GM18858 (cell line): ENCODE measurements around the gene ARHGEF4.

Source experiments
- ATAC-seq: cut with Tn5 transposase; IDR thresholded peaks from one replicate; pipeline ENCODE4 v1.9.1; 2021; ENCODE audit not compliant: unreplicated experiment

The ARHGEF4 gene

DNA sequence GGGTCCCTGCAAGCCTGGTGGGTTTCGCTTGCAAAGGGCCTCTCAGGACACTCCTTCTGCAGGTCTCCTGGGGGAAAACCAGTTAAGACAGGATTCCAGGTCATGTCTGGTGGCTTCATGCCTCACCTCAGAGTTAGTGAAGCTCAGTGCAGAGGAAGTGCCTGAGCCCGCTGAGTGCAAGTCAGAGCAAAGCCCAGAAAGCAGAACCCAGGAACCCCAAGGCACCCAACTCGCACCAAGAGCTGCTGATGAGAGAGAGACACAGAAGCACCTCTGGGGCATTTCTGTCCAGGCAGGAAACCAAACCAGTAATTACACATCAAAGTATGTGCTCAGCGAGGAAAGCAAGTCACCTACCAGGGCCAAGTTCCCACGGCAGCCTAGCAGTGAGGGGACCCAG, 78.4 kb downstream of the ARHGEF4 start:
- no peak for ATAC-seq

DNA sequence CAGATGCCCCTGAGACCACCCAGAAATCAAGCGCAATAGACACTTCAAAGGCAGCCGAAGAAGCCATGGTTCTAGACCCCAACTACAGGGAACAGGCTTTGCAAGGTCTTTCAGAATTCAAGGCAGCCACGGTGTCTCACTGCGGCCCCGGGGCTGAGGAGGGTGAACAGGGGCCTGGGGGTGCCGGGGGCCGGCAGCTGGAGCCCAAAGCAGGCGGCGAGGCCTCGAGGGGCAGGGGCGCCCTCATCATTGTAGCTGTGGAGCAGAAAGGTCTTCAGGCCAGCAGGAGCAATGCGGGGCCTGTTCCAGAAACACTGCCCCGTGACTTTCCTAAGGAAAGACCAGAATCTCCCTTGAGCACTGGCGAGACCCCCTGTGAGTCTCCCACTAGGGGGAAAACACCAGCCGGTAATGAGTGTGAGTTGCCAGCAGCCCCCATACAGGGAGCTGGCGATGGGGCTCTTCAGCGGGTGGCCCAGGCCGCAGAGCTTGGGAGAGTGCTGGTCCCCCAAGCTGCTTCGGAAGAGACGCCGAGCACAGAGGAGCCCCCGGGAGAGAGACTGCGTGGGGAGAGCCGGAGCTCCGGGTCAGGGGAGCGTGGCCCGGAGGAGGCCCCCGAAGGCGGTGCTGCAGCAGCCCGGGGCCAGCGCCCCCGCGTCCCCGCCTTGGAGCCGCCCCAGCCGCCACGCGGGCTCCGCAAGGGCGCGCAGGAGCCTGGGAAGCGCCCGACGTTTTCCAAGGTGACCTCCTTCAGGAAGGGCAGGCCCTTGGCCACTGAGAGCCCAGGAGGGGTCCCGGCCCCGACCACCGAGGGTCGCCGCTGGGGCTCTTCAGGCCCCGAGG, 79.1 kb downstream of the ARHGEF4 start:
- no peak for ATAC-seq

DNA sequence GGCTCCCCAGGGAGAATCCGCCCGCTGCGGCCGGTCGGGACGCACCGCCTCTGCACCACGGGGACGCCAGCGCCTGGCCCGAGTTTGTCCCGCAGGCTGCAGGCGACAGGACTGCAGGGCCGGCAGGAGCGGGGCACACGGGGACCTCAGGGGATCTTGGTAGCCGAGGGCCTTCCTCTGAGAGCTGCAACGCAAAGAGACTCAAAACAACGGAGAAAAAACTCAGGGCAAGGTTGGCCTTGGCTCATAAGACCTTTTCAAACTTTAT, 79.7 kb downstream of the ARHGEF4 start:
- no peak for ATAC-seq

DNA sequence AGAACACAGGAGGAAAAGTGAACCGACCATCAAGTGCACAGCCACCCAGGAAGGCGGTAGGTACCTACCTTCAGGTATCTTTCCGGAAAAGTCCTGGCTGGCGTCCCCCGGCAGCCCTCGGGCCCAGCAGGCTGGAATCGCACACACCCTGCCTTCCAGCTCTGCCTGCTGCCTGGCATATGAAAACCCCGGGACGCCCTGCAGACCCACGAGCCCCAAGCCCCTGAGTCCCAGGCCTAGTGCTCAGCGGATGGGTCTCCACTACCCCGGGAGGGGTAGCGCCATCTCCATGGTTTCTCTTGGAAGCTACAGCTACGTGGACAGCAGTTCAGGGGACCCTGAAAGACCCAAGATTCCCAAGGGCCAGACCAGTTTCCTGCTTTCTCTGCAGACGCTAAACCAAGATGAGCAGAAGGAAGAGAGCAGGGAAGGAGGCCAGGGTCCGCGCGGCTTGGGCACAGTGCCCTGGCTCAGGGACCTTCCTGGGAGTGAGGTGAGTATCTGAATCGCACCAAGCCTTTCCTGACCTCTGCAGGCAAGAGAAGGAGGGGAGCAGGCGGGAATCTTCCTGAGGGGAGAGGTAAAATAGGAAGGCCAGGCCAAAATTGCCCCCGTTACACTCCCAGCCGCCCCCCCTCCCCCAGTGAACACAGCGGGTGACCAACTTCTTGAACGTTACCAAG, 80.4 kb downstream of the ARHGEF4 start:
- ATAC-seq = no peak

DNA sequence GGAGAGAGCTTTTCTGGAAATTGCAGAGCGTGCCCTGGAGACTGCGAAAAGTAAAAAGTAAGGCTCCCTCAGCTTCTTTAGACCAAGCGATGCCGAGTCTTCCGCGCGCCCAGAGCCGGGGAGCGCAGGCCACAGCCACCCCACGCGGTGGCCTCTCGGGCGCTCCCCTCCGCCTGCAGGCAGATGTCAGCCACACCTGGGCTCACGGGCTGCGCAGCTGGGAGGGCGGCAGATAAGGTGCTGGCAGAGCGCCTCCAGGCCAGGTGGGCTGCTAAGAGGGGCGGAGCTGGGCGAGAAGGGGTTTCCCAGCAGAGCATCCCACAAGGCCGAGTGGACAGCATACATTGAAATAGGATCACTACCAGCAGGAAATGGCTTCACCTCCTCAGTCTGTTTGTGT, 81.7 kb downstream of the ARHGEF4 start:
- no peak for ATAC-seq

DNA sequence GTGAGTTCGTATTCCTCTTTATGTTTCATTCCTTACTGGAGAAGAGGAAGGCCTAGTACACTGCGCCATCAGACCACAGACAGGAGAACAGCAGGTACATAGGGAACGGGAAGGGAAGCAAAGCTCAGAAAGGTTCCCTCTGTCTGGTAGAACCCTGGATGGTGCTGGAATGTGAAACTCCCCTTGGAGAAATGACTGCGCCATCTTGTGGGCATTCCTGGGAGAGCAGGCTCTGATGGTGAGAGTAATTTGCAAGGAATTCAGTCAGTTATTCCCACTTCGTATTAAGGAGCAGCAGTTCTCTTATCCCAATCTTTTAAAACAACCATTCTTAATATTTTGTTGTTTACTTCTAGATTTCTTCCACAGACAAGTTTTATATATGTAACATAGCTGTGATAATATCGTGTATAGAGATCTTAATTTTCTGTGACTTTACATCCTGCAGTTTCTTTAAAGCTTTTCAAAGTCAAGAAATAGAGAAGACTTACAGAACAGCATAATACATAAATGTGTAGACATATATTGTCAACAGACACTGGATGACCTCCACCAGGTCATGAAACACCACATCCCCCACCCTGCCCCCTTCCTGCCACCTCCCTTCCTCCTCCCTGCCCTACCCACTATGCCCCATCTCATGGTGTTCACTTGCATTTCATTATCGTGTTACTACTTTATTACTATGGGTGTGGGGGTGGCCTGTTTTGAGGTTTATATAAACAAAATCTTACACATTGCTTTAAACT, 83.9 kb downstream of the ARHGEF4 start:
- ATAC-seq = no peak

DNA sequence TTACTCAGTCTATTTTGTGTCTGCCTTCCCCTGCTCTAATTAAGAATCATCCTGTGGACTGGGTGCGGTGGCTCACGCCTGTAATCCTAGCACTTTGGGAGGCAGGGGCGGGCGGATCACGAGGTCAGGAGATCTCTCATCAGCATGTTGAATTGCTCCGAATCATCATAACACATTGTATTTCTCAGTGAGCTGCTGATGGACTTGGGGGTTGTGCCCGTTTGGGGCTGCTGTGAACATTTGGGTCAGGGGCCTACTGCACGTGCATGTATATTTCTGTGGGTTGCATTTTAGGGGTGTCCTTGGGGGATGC, 84.4 kb downstream of the ARHGEF4 start:
- no peak for ATAC-seq

DNA sequence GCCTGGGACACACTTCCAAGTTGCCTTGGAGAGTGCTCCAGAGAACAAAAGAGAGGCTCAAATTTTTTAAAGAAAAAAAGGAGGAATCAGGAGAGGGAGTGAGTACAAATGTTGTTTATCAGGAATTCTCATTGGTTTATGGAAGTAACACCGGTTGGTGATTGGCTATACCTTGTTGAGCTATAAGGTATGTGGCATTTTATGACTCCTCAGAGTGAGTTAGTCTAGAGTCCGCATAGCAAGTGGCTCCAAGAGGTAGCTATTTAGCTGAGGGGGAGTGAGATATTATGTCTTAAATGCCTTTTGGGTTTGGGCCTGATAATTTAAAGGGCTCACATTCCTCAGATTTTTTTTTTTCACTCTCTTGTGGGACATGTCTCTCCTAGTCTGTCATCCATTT, 85.7 kb downstream of the ARHGEF4 start:
- no peak for ATAC-seq

DNA sequence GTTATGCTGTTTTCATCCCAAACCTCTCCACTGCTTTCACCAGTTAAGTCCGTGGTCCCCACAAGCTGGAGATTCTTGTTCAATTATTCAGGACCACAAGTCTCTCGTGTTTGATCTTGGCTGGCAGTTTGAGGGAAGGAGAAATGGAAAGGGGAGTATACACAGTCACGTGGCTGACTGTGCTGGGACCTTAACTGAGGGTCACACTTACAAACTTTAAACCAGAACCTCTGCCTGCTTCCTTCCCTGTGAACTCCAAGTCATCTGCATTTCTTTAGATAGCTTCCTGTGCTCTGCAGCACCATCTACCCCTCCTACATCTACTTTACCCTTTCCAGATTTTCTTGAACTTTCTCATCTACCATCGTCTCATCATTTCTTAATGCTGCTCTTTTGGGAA, 91.7 kb downstream of the ARHGEF4 start:
- no peak for ATAC-seq

DNA sequence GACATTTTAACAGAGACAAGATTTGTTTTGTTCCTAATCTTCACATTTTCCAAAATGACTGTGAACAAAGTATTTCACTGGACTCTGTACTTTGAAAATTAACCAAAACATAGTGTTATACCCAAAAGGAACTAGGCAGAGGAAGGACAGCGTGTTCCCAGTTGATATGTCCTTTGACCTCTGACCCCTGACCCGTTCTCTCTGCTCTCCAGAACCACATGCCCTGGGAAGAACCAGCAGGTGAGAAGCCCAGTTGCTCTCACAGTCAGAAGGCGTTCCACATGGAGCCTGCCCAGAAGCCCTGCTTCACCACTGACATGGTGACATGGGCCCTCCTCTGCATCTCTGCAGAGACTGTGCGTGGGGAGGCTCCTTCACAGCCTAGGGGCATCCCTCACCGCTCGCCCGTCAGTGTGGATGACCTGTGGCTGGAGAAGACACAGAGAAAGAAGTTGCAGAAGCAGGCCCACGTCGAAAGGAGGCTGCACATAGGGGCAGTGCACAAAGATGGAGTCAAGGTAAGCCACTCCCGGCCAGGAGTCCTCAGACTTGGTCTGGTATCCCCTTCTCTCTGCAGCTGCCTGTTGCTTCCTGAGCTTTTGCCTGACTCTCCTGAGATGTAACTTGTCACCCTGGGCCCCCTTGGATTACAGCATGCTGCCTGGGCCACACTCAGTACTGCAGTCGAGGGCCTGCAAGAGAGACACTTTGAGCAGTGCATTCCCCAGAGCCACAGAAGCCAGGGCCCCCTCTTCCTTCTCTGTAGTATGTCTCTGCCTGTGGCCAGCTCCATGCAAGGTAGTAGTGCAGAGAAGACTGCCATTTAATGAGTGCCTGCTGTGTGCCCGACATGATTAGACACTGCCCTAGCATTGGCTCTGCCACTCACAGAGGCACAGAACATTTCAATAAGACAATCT, 94.3 kb downstream of the ARHGEF4 start:
- no peak for ATAC-seq

DNA sequence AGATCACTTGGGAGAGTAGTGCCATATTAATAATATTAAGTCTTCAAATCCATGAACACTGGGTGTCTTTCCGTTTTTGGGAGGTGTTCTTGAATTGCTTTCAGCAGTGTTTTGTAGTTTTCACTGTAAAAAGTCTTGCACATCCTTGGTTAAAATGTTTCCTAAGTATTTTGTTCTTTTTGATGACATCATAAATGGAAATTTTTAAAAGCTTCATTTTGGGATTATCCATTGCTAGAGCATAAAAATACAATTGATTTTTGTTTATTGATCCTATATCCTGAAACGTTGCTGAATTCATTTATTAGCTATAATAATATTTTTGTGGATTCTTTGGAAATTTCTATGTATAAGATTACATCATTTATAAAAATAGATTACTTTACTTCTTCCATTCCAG, 96.8 kb downstream of the ARHGEF4 start:
- no peak for ATAC-seq

DNA sequence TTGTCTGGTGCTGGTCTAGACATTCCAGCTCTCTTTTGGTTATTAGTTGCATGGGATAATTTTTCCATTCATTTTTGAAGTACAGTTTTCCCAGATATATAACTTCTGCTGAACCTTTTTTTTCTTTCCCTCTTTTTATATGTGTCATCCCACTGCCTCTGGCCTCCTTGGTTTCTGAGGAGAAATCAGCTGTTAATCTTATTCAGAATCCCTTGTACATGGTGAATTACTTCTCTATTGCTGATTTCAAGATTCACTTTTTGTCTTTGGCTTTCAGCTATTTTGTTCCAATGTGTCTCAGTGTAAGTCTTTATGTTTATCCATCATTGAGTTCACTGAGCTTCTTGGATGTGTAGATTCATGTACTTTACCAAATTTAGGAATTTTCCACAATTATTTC, 99.7 kb downstream of the ARHGEF4 start:
- ATAC-seq = no peak

DNA sequence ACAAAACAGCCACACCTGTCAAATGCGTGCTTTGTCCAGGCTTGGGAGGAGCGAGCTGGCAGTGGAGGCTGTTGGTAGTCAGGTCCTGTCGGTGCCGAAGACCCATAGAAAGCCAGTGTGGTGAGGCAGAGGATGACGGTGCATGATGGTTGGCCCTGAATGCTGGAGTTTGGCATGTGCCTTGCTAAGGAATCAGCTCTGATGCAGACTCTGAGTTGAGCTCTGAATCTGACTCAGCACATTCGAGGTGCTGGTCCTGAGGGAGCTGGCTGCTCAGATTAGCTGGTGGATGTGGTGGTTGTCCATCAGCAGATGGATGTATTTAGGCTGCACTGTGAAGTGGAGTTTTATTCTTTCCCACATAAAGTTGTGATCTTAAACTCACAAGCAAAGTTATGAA, 111.3 kb downstream of the ARHGEF4 start:
- ATAC-seq = no peak

DNA sequence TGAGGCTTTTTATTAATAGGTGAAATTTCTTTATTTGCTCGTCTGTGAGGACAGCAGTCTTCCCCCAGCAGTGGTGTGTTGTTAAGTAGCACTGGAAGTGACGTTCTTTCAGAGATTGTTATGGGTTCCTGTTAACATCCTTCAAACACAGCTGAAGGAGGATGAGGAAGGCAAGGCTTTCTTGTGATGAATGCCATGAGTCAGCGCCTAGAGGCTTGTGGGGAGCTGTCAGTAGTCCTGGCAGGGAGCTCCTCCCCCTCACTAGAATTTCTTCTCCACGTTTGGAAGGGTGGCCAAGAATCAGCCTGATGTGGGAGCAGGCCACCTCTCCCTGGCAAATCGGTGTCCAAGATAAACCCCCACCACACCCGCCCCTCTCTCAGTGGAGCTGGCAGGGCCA, 113.2 kb downstream of the ARHGEF4 start:
- no peak for ATAC-seq

DNA sequence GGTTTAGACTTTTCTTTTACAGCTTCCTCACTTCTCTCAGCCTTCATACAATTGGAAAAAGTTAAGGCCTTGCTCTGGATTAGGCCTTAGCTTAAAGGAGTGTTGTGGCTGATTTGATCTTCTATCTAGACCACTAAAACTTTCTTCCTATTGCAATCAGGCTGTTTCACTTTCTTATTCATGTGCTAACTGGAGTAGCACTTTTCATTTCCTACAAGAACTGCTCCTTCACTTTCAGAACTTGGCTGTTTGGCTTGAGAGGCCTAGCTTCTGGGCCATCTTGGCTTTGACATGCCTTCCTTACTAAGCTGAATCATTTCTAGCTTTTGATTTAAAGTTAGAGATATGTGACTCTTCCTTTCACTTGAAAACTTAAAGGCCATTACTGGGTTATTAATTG, 114.3 kb downstream of the ARHGEF4 start:
- peak; percentile 62 for ATAC-seq

DNA sequence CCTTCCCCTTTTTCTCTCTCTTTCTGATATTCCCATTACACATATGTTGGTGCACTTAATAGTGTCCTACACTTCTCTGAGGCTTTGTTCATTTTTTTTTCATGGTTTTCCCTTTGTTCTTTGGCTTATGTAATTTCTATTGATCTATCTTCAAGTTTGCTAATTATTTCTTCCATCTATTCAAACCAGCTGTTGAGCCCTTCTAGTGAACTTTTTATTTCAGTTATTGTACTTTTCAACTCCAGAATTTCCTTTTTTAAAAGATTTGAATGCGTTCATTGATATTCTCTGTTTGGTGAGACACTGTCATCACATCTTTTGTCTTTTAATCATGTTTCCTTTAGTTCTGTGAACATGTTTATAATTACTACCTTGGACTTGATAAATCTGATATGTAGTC, 118.2 kb downstream of the ARHGEF4 start:
- ATAC-seq = no peak

DNA sequence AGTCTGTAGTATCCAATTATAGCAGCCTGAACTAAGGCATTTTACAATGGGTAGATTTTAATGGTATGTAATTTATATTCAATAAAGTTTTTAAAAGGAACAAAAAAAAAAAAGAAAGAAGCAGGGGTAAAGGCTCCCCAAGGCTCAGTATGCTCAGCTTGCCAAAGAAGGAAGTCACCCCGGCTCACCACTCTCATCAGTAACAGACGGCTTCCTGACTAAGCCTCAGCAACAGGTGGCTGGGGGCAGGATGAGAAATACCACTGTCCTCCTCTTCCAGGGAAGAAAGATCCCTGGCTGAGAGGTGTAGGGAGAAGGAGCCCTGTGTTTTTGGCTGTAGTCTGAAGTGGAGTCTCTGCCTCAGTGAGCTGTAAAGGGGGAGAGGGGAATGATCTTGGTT, 121.2 kb downstream of the ARHGEF4 start:
- ATAC-seq = no peak

DNA sequence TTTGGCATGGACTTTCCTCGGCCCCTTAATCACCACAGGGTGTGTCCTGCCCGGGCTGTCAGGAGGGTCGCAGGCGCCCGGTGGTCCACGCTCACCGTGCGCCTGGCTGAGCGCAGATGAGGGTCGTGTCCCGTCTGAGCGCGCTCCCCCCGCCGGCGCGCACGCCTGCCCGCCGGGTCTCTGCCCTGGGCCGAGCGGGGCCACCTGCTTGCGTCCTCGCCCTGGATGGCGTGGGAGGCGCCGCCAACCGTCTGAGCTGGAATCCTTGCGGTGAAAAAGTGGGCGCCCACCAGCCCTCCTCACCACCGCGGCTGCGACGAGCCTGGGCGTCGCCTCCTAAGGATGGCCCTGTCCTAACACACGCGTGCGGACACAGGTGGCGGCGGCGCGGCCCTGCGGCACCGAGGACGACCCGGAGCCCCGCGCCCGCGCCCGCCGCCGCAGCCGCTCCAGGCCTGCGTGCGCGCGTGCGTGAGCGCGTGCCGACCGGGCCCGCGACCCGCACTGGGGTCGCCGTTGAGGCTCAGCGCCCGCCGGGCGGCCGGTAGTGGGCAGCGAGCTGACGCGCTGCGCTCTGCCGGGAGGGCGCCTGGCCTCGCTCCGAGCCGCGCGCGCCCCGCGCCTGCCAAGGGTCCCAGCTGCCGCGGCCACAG, 126.6 kb downstream of the ARHGEF4 start:
- ATAC-seq = no peak

DNA sequence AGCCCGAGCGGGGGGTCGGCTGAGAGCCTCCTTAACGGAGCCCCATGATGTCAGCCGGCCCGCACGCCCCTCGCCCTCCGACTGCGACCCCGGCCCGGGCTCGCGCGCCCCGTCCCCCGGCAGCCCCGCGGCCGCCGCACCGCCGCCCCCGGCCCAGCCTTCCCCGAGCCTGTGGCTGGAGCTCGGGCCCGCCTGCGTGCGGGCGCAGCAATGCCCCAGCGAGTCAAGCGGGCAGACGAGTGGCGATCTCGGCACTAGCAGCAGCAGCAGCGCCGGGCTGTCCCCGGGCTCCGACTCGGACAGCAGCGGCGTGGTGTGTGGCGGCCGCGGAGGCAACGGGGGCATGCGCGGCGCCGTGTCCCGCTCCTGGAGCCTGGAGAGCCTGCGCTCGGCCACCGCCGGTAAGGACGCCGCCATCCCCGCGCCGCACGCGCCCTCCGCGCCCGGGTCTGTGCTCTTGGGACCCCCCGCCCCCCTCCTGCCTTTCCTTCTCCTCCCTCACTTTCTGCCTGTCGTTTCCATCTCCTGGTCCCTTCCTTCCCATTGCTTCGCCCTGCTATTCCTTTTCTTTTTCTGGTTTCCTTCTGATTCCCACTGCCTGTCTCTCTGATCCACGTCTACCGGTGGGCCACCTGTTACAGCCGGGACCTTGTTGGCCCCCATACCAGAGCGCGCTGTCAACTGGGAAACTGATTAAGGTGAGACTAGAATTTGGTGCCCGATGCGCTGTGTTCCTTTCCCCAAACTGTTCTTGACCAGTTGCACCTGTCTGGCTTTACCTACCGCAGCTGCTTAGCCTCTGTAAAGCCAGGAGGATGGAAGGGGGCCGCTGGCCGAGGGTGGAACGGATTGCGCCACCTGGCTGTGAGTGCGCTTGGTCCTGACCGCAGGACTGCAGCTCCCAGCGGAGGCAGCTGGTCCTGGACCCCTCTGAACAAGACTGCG, 127.4 kb downstream of the ARHGEF4 start:
- no peak for ATAC-seq

DNA sequence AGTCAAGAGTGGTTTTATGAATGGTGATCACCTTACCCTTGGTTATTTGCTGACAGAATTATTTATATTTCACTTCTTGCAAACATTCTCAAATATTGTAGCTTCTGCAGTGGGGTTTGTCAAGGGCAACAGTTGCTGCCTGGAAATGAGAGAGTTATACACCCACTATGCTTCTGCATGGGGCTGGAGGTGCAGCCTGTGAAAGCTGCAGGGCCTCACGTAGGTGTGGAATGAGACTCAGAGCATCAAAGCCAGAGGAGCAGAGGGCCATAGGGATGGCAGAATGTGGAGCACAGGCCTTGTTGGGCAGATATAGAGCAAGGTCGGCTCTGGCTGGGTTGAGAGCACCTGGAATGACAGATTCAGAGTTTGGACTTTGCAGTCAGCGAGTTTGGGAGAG, 128.2 kb downstream of the ARHGEF4 start:
- no peak for ATAC-seq
